ENCODE results near the gene SLC26A8.

SLC26A8 gene

DNA sequence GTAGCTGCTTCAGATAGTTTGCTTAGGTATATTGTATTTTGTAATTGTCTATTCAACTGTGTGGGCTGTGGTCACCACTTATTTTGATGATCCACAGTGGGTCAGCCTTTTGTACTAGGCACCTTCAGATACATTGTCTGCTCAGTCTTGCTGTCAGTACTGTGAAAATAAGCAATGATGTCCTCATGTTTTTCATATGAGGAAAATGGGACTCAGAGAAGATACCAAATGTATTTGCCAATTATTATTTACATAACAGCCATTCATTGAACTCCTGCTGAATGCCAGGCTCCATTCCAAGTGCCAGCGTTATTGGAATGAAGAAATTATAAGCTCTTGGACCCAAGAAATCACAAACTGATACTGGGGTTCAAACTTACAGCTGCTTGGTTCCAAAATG, 31.7 kb upstream of the SLC26A8 start:
- Histone ChIP-seq H4K91ac (ENCODE audit: low read depth, low read length) (no peak overlapping the region), H3K36me3 (ENCODE audit: control insufficient read depth in 1 of 2, insufficient read depth in 2 of 2, low read length in 2 of 2) (peaks cover 5 to 7% of the 10 kb centered on the region in 2 experiments), H3K4me2 (ENCODE audit: low read length) (no peak overlapping the region), H3K14ac (ENCODE audit: low read length) (no peak overlapping the region), H4K8ac (ENCODE audit: low read depth, low read length) (no peak overlapping the region), H2AFZ (ENCODE audit: insufficient read depth, low read length, poor library complexity) (no peak overlapping the region), H3K9me3 (ENCODE audit: insufficient read depth, low read depth, low read length) (no peaks in the 10 kb centered on the region), H3K4me3 (ENCODE audit: low read depth, low read length) (no peak overlapping the region), H3K4me1 (ENCODE audit: control insufficient read depth in 1 of 2, insufficient read depth in 2 of 2, low read length in 2 of 2) (no peaks in the 10 kb centered on the region), H3K4ac (ENCODE audit: low read depth, low read length) (peak overlapping the region; percentile 6), H3K79me2 (ENCODE audit: control insufficient read depth, insufficient read depth, low read length, poor library complexity) (no peaks in the 10 kb centered on the region), H3K9ac (ENCODE audit: low read length) (no peak overlapping the region), H2BK12ac (ENCODE audit: low read length) (no peak overlapping the region), H3K23ac (ENCODE audit: low read length) (no peak overlapping the region), H3K79me1 (ENCODE audit: low read length) (no peaks in the 10 kb centered on the region), H3K18ac (ENCODE audit: low read length) (no peak overlapping the region), H3K27me3 (ENCODE audit: insufficient read depth, low read length) (no peaks in the 10 kb centered on the region), H2BK5ac (ENCODE audit: low read depth, low read length, poor library complexity) (no peak overlapping the region), H4K12ac (ENCODE audit: low read depth, low read length) (no peak overlapping the region), H2AK5ac (ENCODE audit: low read length) (no peak overlapping the region), H2BK120ac (ENCODE audit: insufficient read depth, low read length, poor library complexity) (no peak overlapping the region), H3K27ac (ENCODE audit: low read depth, low read length) (no peak overlapping the region)
- no peak for DNase-seq
- WGBS (ENCODE audit: extremely low coverage, insufficient coverage, insufficient read length): no CpG with 5 or more reads among the region's 1 CpG

DNA sequence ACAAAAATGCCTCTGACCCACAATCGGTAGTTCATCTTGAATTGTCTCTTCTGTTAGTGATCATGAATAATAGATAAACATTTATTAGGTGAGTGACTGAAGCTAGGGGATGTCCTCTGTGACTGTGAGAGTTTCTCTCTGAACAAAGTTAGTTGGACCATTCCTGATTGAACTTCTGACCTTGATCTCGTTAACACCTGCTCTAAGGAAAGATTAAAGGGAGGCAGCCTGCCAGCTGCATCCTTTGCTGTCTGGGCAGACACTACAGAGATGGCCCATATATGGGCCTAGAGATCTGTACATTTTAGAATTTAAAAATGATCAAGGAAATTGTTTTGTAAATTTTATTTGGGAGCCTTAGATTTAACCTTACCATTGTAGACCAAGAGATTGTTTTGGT, 30.5 kb upstream of the SLC26A8 start:
- no peak overlapping the region for H3K9ac ChIP-seq (ENCODE audit: low read length)
- H3K4me3 ChIP-seq (ENCODE audit: low read depth, low read length): no peak overlapping the region
- no peak for DNase-seq
- H4K12ac ChIP-seq (ENCODE audit: low read depth, low read length): no peak overlapping the region
- no peak overlapping the region for H3K18ac ChIP-seq (ENCODE audit: low read length)
- no peak overlapping the region for H3K4me2 ChIP-seq (ENCODE audit: low read length)
- H2AFZ ChIP-seq (ENCODE audit: insufficient read depth, low read length, poor library complexity): no peak overlapping the region
- no peak overlapping the region for H2BK120ac ChIP-seq (ENCODE audit: insufficient read depth, low read length, poor library complexity)
- no peak overlapping the region for H2BK12ac ChIP-seq (ENCODE audit: low read length)
- no peaks in the 10 kb centered on the region for H3K27me3 ChIP-seq (ENCODE audit: insufficient read depth, low read length)
- no peak overlapping the region for H3K4ac ChIP-seq (ENCODE audit: low read depth, low read length)
- no peak overlapping the region for H3K23ac ChIP-seq (ENCODE audit: low read length)
- no peak overlapping the region for H2BK5ac ChIP-seq (ENCODE audit: low read depth, low read length, poor library complexity)
- H3K4me1 ChIP-seq (ENCODE audit: control insufficient read depth in 1 of 2, insufficient read depth in 2 of 2, low read length in 2 of 2): no peaks in the 10 kb centered on the region
- no peak overlapping the region for H2AK5ac ChIP-seq (ENCODE audit: low read length)
- H3K79me1 ChIP-seq (ENCODE audit: low read length): no peaks in the 10 kb centered on the region
- H4K8ac ChIP-seq (ENCODE audit: low read depth, low read length): no peak overlapping the region
- H3K9me3 ChIP-seq (ENCODE audit: insufficient read depth, low read depth, low read length): no peaks in the 10 kb centered on the region
- no CpG with 5 or more reads among the region's 2 CpGs for WGBS (ENCODE audit: extremely low coverage, insufficient coverage, insufficient read length)
- H4K91ac ChIP-seq (ENCODE audit: low read depth, low read length): no peak overlapping the region
- no peak overlapping the region for H3K27ac ChIP-seq (ENCODE audit: low read depth, low read length)
- H3K14ac ChIP-seq (ENCODE audit: low read length): no peak overlapping the region
- no peaks in the 10 kb centered on the region for H3K79me2 ChIP-seq (ENCODE audit: control insufficient read depth, insufficient read depth, low read length, poor library complexity)
- H3K36me3 ChIP-seq (ENCODE audit: control insufficient read depth in 1 of 2, insufficient read depth in 2 of 2, low read length in 2 of 2): peaks cover 4 to 7% of the 10 kb centered on the region in 2 experiments

DNA sequence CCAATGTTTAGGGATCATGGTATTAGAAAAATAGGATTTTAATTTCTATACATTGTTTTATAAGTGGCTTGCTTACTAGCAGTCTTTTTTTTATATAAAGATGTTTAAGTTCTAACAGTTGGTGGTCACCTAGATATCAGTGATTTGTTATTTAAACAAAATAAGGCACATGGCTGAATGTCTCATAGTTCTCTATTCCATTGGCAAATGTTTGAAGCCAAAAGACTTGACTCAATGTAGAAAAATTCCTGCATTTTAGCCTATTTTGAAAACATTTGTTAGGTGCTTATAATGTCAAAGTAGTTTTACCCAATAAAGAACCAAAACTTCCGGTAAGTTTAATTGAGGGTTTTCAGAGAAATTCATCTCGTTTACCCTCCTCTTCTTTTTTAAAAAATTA, 30.0 kb upstream of the SLC26A8 start:
- no peak overlapping the region for H3K9ac ChIP-seq (ENCODE audit: low read length)
- no peak overlapping the region for H2AK5ac ChIP-seq (ENCODE audit: low read length)
- no peak overlapping the region for H2BK120ac ChIP-seq (ENCODE audit: insufficient read depth, low read length, poor library complexity)
- no peak overlapping the region for H2BK5ac ChIP-seq (ENCODE audit: low read depth, low read length, poor library complexity)
- H3K9me3 ChIP-seq (ENCODE audit: insufficient read depth, low read depth, low read length): no peaks in the 10 kb centered on the region
- no peak overlapping the region for H4K91ac ChIP-seq (ENCODE audit: low read depth, low read length)
- no peaks in the 10 kb centered on the region for H3K79me1 ChIP-seq (ENCODE audit: low read length)
- DNase-seq: no peak
- H3K4me1 ChIP-seq (ENCODE audit: control insufficient read depth in 1 of 2, insufficient read depth in 2 of 2, low read length in 2 of 2): no peaks in the 10 kb centered on the region
- H3K36me3 ChIP-seq (ENCODE audit: control insufficient read depth in 1 of 2, insufficient read depth in 2 of 2, low read length in 2 of 2): peaks cover 2 to 4% of the 10 kb centered on the region in 2 experiments
- no peak overlapping the region for H2AFZ ChIP-seq (ENCODE audit: insufficient read depth, low read length, poor library complexity)
- no peak overlapping the region for H3K23ac ChIP-seq (ENCODE audit: low read length)
- no peaks in the 10 kb centered on the region for H3K79me2 ChIP-seq (ENCODE audit: control insufficient read depth, insufficient read depth, low read length, poor library complexity)
- no CpG with 5 or more reads among the region's 2 CpGs for WGBS (ENCODE audit: extremely low coverage, insufficient coverage, insufficient read length)
- no peak overlapping the region for H3K4ac ChIP-seq (ENCODE audit: low read depth, low read length)
- no peak overlapping the region for H4K12ac ChIP-seq (ENCODE audit: low read depth, low read length)
- no peak overlapping the region for H3K14ac ChIP-seq (ENCODE audit: low read length)
- no peak overlapping the region for H3K4me3 ChIP-seq (ENCODE audit: low read depth, low read length)
- H2BK12ac ChIP-seq (ENCODE audit: low read length): no peak overlapping the region
- no peak overlapping the region for H3K4me2 ChIP-seq (ENCODE audit: low read length)
- H3K27me3 ChIP-seq (ENCODE audit: insufficient read depth, low read length): no peaks in the 10 kb centered on the region
- H3K18ac ChIP-seq (ENCODE audit: low read length): no peak overlapping the region
- no peak overlapping the region for H3K27ac ChIP-seq (ENCODE audit: low read depth, low read length)
- no peak overlapping the region for H4K8ac ChIP-seq (ENCODE audit: low read depth, low read length)

DNA sequence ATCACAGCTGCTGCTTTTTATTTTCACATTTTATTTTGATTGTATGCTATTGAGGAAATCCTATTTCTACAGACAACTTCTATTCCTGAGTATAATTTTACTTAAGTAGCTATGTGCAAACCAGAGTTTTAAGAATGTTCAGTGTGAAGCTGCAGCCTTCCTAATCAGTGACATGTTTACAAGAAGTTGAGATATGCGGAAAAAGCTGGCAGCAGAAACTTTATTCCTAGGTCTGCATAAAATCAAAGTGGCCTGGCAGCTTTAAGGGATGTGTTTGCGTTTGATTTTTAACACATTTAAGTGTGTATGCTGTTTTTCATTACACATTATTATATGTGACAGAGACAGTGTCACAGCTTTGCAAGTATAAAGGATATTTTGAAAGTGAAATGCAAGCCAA, 29.4 kb upstream of the SLC26A8 start:
- Histone ChIP-seq H3K9ac (ENCODE audit: low read length) (no peak overlapping the region), H3K27ac (ENCODE audit: low read depth, low read length) (no peak overlapping the region), H3K9me3 (ENCODE audit: insufficient read depth, low read depth, low read length) (no peaks in the 10 kb centered on the region), H2AK5ac (ENCODE audit: low read length) (no peak overlapping the region), H4K12ac (ENCODE audit: low read depth, low read length) (no peak overlapping the region), H3K36me3 (ENCODE audit: control insufficient read depth in 1 of 2, insufficient read depth in 2 of 2, low read length in 2 of 2) (peaks cover 2 to 4% of the 10 kb centered on the region in 2 experiments), H3K14ac (ENCODE audit: low read length) (no peak overlapping the region), H3K27me3 (ENCODE audit: insufficient read depth, low read length) (no peaks in the 10 kb centered on the region), H2AFZ (ENCODE audit: insufficient read depth, low read length, poor library complexity) (no peak overlapping the region), H2BK12ac (ENCODE audit: low read length) (no peak overlapping the region), H3K4me1 (ENCODE audit: control insufficient read depth in 1 of 2, insufficient read depth in 2 of 2, low read length in 2 of 2) (no peaks in the 10 kb centered on the region), H3K4ac (ENCODE audit: low read depth, low read length) (no peak overlapping the region), H4K91ac (ENCODE audit: low read depth, low read length) (no peak overlapping the region), H3K23ac (ENCODE audit: low read length) (no peak overlapping the region), H3K18ac (ENCODE audit: low read length) (no peak overlapping the region), H3K4me2 (ENCODE audit: low read length) (no peak overlapping the region), H3K4me3 (ENCODE audit: low read depth, low read length) (no peak overlapping the region), H3K79me1 (ENCODE audit: low read length) (no peaks in the 10 kb centered on the region), H2BK5ac (ENCODE audit: low read depth, low read length, poor library complexity) (no peak overlapping the region), H3K79me2 (ENCODE audit: control insufficient read depth, insufficient read depth, low read length, poor library complexity) (no peaks in the 10 kb centered on the region), H2BK120ac (ENCODE audit: insufficient read depth, low read length, poor library complexity) (no peak overlapping the region), H4K8ac (ENCODE audit: low read depth, low read length) (no peak overlapping the region)
- no CpG with 5 or more reads among the region's 2 CpGs for WGBS (ENCODE audit: extremely low coverage, insufficient coverage, insufficient read length)
- DNase-seq: no peak

Measured in trophoblast cell (in vitro differentiated cells and primary cell).